Measurements from ENCODE around the gene SAMD4B.
"Not testable (repeated sequence)": the region's sequence is repeated elsewhere in the genome, so short reads cannot be mapped to it uniquely, and the experiment has no call there.

Gene SAMD4B

DNA sequence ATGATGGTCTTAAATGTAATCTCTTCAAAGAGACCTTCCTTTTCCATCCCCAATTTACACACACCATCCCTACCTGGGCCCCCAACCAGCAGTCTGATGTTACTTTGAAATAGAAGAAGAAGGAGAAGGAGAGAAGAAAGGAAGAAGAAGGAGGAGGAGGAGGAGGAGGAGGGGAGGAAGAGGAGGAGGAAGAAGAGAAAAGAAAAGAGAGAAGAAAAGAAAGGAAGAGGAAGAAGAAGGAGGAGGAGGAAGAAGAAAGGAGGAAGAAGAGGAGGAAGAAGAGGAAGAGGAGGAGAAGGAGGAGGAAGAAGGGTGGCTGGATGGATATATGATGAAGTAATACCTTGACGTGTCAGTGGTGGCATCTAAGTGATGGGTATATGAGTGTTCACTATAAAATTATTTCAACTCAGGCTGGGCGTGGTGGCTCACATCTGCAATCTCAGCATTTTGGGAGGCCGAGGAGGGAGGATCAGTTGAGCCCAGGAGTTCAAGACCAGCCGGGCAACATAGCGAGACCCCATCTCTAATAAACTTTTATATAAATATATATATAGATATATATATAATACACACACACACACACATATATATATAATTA, 17.9 kb upstream of the SAMD4B start:
- no peak overlapping the region for H3K9ac ChIP-seq (ENCODE audit: low read length)
- peaks cover 8% of the 10 kb centered on the region for H3K4me1 ChIP-seq (ENCODE audit: control insufficient read depth, insufficient read depth, low read length)
- H3K9me3 ChIP-seq (ENCODE audit: control insufficient read depth, insufficient read depth, low read depth, low read length), result no peaks in the 10 kb centered on the region
- H3K27ac ChIP-seq (ENCODE audit: low read depth, low read length), result no peak overlapping the region
- no peaks in the 10 kb centered on the region for H3K36me3 ChIP-seq (ENCODE audit: control insufficient read depth, insufficient read depth, low read length)
- peaks cover 15% of the 10 kb centered on the region for H3K27me3 ChIP-seq (ENCODE audit: control insufficient read depth, insufficient read depth, low read length)
- H3K4me3 ChIP-seq (ENCODE audit: low read depth, low read length), result no peak overlapping the region

DNA sequence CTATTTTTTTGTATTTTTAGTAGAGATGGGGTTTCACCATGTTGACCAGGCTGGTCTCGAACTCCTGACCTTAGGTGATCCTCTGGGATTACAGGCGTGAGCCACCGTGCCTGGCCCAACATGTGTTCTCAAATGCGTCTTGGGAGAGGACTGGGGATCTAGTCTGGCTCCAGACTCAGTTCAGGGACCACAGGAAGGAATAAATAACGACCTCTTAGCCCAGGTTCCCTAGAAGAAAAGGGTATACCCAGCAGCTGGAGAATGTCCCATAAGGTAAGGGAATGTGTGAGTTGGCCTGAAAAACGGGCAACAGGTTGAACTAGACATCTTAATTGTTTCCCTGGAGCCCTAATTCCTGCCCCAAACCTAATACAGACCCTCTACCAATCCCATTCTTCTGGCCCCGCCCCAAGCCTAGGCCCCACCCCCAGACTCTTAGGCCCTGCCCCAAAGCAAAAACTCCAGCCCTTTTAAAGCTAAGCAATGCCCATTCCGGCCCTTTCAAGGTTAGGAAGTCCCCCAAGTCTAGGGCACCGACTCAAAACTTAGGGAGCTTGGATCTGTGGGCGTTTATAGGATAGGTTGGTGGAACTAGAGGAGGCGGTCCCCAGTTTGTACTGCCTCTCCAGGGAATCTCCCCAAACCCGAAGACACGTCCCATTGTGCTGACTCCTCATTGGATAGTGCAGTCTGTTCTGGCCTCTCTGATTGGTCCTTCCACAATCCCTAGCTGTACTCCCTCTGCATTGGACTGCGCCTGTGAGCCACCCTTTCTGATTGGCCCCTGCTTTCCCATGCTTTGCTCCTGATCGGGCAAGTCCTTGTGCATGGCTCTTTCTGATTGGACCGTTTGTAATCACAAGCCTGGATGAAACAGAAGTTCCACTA, 16.2 kb upstream of the SAMD4B start:
- peaks cover 8% of the 10 kb centered on the region for H3K4me1 ChIP-seq (ENCODE audit: control insufficient read depth, insufficient read depth, low read length)

DNA sequence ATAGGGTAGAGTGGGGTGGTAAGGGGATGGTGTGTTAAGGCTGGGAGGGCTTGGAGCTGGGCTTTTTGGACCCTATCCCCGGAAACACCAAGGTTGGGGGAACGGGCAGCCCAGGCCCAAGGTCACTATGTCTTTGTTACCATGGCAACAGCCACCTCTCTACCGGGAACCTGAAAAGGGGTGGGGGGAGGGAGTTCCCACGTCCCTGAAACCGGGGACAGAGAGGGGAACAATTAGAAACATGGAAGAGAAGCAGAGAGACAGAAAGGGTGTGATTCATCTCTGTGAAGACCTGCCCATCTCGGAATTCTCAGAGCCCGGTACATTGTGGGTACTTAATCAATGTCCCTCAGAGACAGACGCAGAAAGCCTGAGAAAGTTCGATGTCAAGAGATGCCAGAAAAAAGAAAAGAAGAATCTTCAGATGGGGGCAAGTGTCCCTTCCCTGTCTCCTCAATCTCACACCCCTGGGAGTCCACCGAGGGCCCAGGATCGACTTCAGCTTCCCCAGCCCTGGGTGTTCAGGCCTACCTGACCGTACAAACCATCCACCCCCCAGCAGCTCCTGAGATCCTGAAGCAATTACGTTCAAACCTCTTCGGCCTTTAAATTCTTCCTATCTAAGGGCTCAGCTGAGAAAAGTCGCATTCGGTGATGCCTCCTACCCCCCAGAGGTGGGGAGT, 14.7 kb upstream of the SAMD4B start:
- H3K4me1 ChIP-seq (ENCODE audit: control insufficient read depth, insufficient read depth, low read length), result peaks cover 8% of the 10 kb centered on the region
- H3K27ac ChIP-seq (ENCODE audit: low read depth, low read length), result no peak overlapping the region
- no peak overlapping the region for H3K4me3 ChIP-seq (ENCODE audit: low read depth, low read length)
- no peaks in the 10 kb centered on the region for H3K36me3 ChIP-seq (ENCODE audit: control insufficient read depth, insufficient read depth, low read length)
- no peak overlapping the region for H3K9ac ChIP-seq (ENCODE audit: low read length)
- no peaks in the 10 kb centered on the region for H3K9me3 ChIP-seq (ENCODE audit: control insufficient read depth, insufficient read depth, low read depth, low read length)
- peaks cover 4% of the 10 kb centered on the region; the same call in 1 of the 2 replicates for H3K27me3 ChIP-seq (ENCODE audit: control insufficient read depth, insufficient read depth, low read length)

More for the DNA sequence above, 16.2 kb upstream of the SAMD4B start:
- Histone ChIP-seq H3K9me3 (ENCODE audit: control insufficient read depth, insufficient read depth, low read depth, low read length) (no peaks in the 10 kb centered on the region), H3K27ac (ENCODE audit: low read depth, low read length) (no peak overlapping the region), H3K9ac (ENCODE audit: low read length) (no peak overlapping the region), H3K27me3 (ENCODE audit: control insufficient read depth, insufficient read depth, low read length) (peaks cover 4% of the 10 kb centered on the region; the same call in 1 of the 2 replicates), H3K4me3 (ENCODE audit: low read depth, low read length) (no peak overlapping the region), H3K36me3 (ENCODE audit: control insufficient read depth, insufficient read depth, low read length) (no peaks in the 10 kb centered on the region)

DNA sequence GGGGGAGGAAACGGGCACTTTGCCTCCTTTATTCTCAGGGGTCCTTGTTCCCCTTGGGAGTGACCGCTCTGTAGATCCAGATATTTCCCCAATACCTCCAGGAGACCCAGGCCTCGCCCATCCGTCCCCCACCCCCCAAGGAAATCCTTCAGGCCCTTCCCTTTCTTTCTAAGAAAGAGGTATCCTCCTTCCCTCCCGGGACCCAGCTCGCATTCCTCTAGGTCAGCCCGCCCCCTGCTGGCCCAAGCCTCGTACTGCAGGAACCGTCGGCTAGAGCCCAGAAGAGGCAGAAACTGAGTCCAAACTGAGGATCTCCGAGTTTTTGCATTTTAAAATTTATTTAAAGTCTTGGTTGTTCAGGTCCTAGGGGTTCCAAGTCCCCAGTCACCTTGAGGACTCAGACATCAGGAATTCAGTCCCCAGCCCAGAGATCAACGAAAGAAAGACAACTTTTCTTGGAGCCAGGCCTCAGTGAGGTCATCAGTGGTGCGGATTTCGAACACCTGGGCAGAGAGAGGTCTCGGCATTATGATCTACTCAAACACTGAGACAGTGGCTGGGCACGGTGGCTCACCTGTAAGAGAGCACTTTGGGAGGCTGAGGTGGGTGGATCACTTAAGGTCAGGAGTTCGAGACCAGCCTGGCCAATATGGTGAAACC, 14.0 kb upstream of the SAMD4B start:
- no peak overlapping the region for H3K27ac ChIP-seq (ENCODE audit: low read depth, low read length)
- no peaks in the 10 kb centered on the region for H3K36me3 ChIP-seq (ENCODE audit: control insufficient read depth, insufficient read depth, low read length)
- peaks cover 2% of the 10 kb centered on the region; the same call in 1 of the 2 replicates for H3K27me3 ChIP-seq (ENCODE audit: control insufficient read depth, insufficient read depth, low read length)
- no peak overlapping the region for H3K4me3 ChIP-seq (ENCODE audit: low read depth, low read length)
- peaks cover 8% of the 10 kb centered on the region for H3K4me1 ChIP-seq (ENCODE audit: control insufficient read depth, insufficient read depth, low read length)
- H3K9me3 ChIP-seq (ENCODE audit: control insufficient read depth, insufficient read depth, low read depth, low read length), result no peaks in the 10 kb centered on the region
- H3K9ac ChIP-seq (ENCODE audit: low read length), result no peak overlapping the region

DNA sequence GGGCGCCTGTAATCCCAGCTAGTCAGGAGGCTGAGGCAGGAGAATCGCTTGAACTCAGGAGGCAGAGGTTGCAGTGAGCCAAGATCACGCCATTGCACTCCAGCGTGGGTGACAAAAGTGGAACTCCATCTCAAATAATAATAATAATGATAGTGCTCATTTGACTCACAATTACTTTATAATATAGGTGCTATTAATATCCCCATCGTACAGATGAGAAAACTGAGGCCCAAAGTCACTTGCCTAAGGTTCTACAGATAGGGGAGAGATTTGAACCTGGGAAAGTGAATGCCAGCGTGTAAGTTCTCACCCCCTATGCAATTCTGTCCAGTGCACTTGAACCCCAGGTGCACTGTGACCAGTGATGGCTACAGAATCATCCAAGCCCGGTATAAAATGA, 12.3 kb upstream of the SAMD4B start:
- Histone ChIP-seq H3K4me3 (ENCODE audit: low read depth, low read length) (no peak overlapping the region), H3K4me1 (ENCODE audit: control insufficient read depth, insufficient read depth, low read length) (peaks cover 8% of the 10 kb centered on the region), H3K9me3 (ENCODE audit: control insufficient read depth, insufficient read depth, low read depth, low read length) (no peaks in the 10 kb centered on the region)

DNA sequence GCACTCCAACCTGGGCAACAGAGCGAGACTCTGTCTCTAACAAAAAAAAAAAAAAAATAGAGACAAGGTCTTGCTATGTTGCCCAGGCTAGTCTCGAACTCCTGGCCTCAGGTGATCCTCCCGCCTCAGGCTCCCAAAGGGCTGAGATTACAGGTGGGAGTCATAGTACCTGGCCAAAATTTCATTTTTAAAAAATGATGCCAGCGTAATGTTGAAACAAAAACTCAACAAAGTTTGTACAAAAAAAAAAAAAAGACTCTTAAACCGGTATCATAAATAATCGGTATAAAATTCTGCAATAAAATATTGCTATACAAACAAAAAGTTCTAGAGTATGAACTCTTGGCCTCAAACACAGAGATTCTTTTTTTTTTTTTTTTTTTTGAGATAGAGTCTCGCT, 9.9 kb upstream of the SAMD4B start:
- Histone ChIP-seq H3K9me3 (ENCODE audit: control insufficient read depth, insufficient read depth, low read depth, low read length) (no peaks in the 10 kb centered on the region), H3K27ac (ENCODE audit: low read depth, low read length) (no peak overlapping the region), H3K27me3 (ENCODE audit: control insufficient read depth, insufficient read depth, low read length) (no peaks in the 10 kb centered on the region), H3K4me1 (ENCODE audit: control insufficient read depth, insufficient read depth, low read length) (peaks cover 7% of the 10 kb centered on the region), H3K9ac (ENCODE audit: low read length) (no peak overlapping the region), H3K4me3 (ENCODE audit: low read depth, low read length) (no peak overlapping the region), H3K36me3 (ENCODE audit: control insufficient read depth, insufficient read depth, low read length) (no peaks in the 10 kb centered on the region)

More for the DNA sequence above, 12.3 kb upstream of the SAMD4B start:
- Histone ChIP-seq H3K36me3 (ENCODE audit: control insufficient read depth, insufficient read depth, low read length) (no peaks in the 10 kb centered on the region), H3K9ac (ENCODE audit: low read length) (no peak overlapping the region), H3K27ac (ENCODE audit: low read depth, low read length) (no peak overlapping the region), H3K27me3 (ENCODE audit: control insufficient read depth, insufficient read depth, low read length) (no peaks in the 10 kb centered on the region)

DNA sequence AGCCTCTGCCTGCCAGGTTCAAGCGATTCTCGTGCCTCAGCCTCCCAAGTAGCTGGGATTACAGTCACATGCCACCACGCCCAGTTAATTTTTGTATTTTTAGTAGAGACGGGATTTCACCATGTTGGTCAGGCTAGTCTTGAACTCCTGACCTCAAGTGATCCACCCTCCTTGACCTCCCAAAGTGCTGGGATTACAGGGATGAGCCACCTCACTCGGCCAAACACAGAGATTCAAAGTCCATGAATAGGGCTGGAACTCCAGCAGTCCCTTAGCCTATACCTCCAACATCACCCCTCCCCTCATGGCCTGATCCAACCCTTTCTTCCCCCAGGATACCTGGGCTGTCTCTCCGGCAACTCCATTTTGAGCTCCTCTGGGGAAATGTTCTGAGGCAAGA, 9.5 kb upstream of the SAMD4B start:
- not testable (repeated sequence) for H3K27ac ChIP-seq (ENCODE audit: low read depth, low read length); H3K36me3 ChIP-seq (ENCODE audit: control insufficient read depth, insufficient read depth, low read length); H3K9me3 ChIP-seq (ENCODE audit: control insufficient read depth, insufficient read depth, low read depth, low read length); H3K9ac ChIP-seq (ENCODE audit: low read length); H3K27me3 ChIP-seq (ENCODE audit: control insufficient read depth, insufficient read depth, low read length); H3K4me3 ChIP-seq (ENCODE audit: low read depth, low read length); H3K4me1 ChIP-seq (ENCODE audit: control insufficient read depth, insufficient read depth, low read length)

DNA sequence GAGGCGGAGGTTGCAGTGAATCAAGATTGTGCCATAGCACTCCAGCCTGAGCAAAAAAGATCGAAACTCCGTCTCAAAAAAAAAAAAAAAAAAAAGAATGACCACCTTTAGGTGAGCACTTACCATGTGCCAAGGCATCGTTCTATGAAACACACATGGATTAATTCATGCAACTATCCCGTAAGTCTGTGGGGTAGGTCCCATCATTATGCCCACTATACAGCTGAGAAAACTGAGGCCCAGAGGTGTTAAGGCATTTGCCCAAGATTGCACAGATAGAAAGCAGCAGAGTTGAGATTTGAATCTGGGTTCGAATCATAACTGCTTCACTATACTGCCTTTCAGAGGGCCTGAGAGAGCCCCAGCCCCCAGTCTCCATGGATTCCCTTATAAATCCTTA, 8.7 kb upstream of the SAMD4B start:
- Histone ChIP-seq H3K4me1 (ENCODE audit: control insufficient read depth, insufficient read depth, low read length) (no peaks in the 10 kb centered on the region; the same call in 1 of the 2 replicates), H3K27ac (ENCODE audit: low read depth, low read length) (no peak overlapping the region), H3K36me3 (ENCODE audit: control insufficient read depth, insufficient read depth, low read length) (no peaks in the 10 kb centered on the region), H3K4me3 (ENCODE audit: low read depth, low read length) (no peak overlapping the region), H3K9ac (ENCODE audit: low read length) (no peak overlapping the region), H3K9me3 (ENCODE audit: control insufficient read depth, insufficient read depth, low read depth, low read length) (no peaks in the 10 kb centered on the region), H3K27me3 (ENCODE audit: control insufficient read depth, insufficient read depth, low read length) (no peaks in the 10 kb centered on the region)

DNA sequence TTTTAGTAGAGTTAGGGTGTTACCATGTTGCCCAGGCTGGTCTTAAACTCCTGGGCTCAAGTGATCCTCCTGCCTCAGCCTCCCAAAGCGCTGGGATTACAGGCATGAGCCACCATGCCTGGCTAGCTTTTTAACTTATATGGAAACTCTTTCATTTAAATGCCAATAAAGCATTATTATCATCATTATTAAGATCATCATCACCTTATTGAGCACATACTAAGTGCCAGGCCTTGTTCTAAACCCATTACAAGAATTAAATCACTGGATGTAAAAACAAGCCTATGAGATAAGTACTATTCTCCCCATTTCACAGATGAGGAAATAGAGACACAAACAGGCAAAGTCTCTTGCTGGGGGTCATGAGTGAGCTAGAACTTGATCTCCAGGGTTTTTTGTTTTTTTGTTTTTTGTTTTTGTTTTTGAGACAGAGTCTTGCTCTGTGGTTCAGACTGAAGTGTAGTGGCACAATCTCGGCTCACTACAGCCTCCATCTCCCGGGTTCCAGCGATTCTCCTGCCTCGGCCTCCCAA, 7.7 kb upstream of the SAMD4B start:
- H3K9me3 ChIP-seq (ENCODE audit: control insufficient read depth, insufficient read depth, low read depth, low read length), result no peaks in the 10 kb centered on the region
- no peak overlapping the region for H3K4me3 ChIP-seq (ENCODE audit: low read depth, low read length)
- no peaks in the 10 kb centered on the region for H3K36me3 ChIP-seq (ENCODE audit: control insufficient read depth, insufficient read depth, low read length)
- H3K27me3 ChIP-seq (ENCODE audit: control insufficient read depth, insufficient read depth, low read length), result no peaks in the 10 kb centered on the region
- no peak overlapping the region for H3K27ac ChIP-seq (ENCODE audit: low read depth, low read length)
- H3K4me1 ChIP-seq (ENCODE audit: control insufficient read depth, insufficient read depth, low read length), result no peaks in the 10 kb centered on the region; the same call in 1 of the 2 replicates
- H3K9ac ChIP-seq (ENCODE audit: low read length), result no peak overlapping the region

DNA sequence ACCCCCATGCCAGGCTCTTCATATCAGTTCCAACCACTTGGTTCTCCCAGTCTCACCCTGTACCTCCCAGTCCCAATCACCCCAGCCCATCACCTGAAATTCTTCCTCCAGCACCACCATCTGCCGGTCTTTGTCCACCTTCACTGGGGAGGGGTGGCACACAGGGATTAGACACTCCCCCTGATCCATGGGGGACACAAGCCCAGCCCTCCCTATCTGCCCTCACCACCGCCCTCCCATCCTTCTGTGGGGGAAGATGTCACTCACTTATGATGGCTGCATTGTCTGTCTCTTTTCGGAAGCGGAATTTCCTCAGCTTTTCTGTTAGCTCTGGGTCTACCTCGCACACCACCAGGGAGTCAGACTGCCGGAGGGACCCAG, 7.1 kb upstream of the SAMD4B start:
- H3K27me3 ChIP-seq (ENCODE audit: control insufficient read depth, insufficient read depth, low read length), result no peaks in the 10 kb centered on the region
- H3K27ac ChIP-seq (ENCODE audit: low read depth, low read length), result no peak overlapping the region
- no peaks in the 10 kb centered on the region; the same call in 1 of the 2 replicates for H3K4me1 ChIP-seq (ENCODE audit: control insufficient read depth, insufficient read depth, low read length)
- no peak overlapping the region for H3K9ac ChIP-seq (ENCODE audit: low read length)
- H3K9me3 ChIP-seq (ENCODE audit: control insufficient read depth, insufficient read depth, low read depth, low read length), result no peaks in the 10 kb centered on the region
- H3K36me3 ChIP-seq (ENCODE audit: control insufficient read depth, insufficient read depth, low read length), result no peaks in the 10 kb centered on the region
- no peak overlapping the region for H3K4me3 ChIP-seq (ENCODE audit: low read depth, low read length)
